ENCODE measurements around the gene ADARB1. TPM values are rescaled to one million over a fixed set of nuclear protein-coding genes. Genes with fewer than 3 reads are reported as not detected.
A peak's percentile ranks its signal among the peaks of the same experiment; 100 is the strongest.

ADARB1 gene
- total RNA-seq, 1 experiment from 2014 or later: 2.9 TPM

DNA sequence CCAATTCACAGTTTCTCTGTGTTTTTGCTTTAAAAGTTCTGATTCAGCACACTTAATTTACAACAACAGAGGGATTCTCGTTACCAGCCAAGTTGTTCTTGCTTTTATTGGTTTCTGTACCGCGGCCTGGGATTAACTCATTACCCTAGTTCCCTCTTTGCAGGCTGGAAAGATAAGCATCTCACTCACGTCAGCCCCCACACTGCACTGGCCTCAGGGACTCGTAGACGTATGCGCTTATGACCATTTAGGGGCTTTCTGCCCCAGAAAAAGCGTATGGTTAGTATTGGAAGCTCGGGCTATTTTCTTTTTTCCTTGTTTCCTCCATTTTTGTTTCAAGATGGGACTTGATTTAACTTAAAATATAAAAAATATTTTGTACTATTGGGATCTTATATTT lies 137.3 kb downstream of the ADARB1 start:
- Histone ChIP-seq H3K4me3 (no peak overlapping the region), H3K36me3 (no peaks in the 10 kb centered on the region), H3K27me3 (no peaks in the 10 kb centered on the region), H3K9me3 (peaks cover 4% of the 10 kb centered on the region; the same call in 1 of the 2 replicates)
- no peak for DNase-seq

DNA sequence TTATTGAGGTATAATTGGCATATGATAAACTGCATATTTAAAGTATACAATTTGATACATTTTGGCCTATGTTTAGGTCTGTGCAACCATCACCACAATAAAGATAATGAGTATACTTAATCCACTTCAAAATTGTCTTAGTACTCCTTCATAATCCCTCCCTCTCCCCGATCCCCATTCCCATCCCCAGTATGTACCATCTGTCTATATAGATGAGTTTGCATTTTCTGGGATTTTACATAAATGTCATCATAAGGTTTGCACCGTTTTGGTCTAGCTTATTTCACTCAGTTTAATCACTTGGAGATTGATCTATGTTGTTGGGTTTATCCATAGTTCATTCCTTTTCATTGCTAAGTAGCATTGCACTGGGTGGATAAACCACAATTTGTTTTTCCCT lies 139.0 kb downstream of the ADARB1 start:
- no peak for DNase-seq
- Histone ChIP-seq H3K9me3 (peaks cover 16% of the 10 kb centered on the region), H3K36me3 (no peaks in the 10 kb centered on the region), H3K27me3 (no peaks in the 10 kb centered on the region), H3K4me3 (no peak overlapping the region)

GRCh38 chr21:45215213-45215612 lies 140.8 kb downstream of the ADARB1 start:
- Histone ChIP-seq H3K4me3 (no peak overlapping the region), H3K9me3 (peaks cover 16% of the 10 kb centered on the region), H3K36me3 (no peaks in the 10 kb centered on the region), H3K27me3 (no peaks in the 10 kb centered on the region)
- no peak for DNase-seq

DNA sequence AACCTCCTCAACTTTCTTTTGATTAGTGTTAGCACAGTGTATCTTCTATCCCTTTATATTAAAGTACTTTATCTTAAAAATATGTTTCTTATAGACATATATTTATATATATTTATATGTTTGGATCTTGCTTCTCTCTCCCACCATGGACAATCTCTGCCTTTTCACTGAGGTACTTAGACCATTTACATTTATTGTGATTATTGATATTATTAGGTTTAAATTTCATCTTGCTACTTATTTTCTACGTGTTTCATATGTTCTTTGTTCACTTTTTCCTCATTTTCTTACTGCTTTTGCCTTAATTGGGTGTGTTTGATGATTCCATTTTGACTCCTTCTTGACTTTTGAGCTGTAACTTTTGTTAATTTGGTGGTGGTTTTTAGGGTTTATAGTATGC lies 142.6 kb downstream of the ADARB1 start:
- no peak overlapping the region for H3K4me3 ChIP-seq
- H3K36me3 ChIP-seq: no peaks in the 10 kb centered on the region
- H3K9me3 ChIP-seq: peaks cover 16% of the 10 kb centered on the region
- DNase-seq: no peak
- no peaks in the 10 kb centered on the region for H3K27me3 ChIP-seq

GRCh38 chr21:45219517-45219916 lies 145.1 kb downstream of the ADARB1 start:
- DNase-seq: no peak
- H3K36me3 ChIP-seq: no peaks in the 10 kb centered on the region
- no peak overlapping the region for H3K4me3 ChIP-seq
- no peaks in the 10 kb centered on the region for H3K27me3 ChIP-seq
- H3K9me3 ChIP-seq: peaks cover 16% of the 10 kb centered on the region

- Histone ChIP-seq H3K27me3 (no peaks in the 10 kb centered on the region), H3K36me3 (no peaks in the 10 kb centered on the region), H3K4me3 (no peak overlapping the region), H3K9me3 (peaks cover 16% of the 10 kb centered on the region)
- DNase-seq: no peak
These were observed 145.7 kb downstream of the ADARB1 start for GRCh38 chr21:45220071-45220481.

- Histone ChIP-seq H3K36me3 (no peaks in the 10 kb centered on the region), H3K27me3 (no peaks in the 10 kb centered on the region), H3K4me3 (no peak overlapping the region), H3K9me3 (peaks cover 14% of the 10 kb centered on the region)
- no peak for DNase-seq
These were observed 146.5 kb downstream of the ADARB1 start for GRCh38 chr21:45220714-45221490.

DNA sequence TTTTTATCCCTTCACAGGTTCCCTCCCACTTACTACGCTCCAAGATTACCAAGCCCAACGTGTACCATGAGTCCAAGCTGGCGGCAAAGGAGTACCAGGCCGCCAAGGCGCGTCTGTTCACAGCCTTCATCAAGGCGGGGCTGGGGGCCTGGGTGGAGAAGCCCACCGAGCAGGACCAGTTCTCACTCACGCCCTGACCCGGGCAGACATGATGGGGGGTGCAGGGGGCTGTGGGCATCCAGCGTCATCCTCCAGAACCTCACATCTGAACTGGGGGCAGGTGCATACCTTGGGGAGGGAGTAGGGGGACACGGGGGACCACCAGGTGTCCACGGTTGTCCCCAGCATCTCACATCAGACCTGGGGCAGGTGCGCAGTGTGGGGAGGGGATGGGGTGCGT lies 147.6 kb downstream of the ADARB1 start:
- Histone ChIP-seq H3K9me3 (peaks cover 12% of the 10 kb centered on the region), H3K4me3 (no peak overlapping the region), H3K36me3 (no peaks in the 10 kb centered on the region), H3K27me3 (no peaks in the 10 kb centered on the region)
- no peak for DNase-seq

GRCh38 chr21:45223236-45224185 lies 149.1 kb downstream of the ADARB1 start:
- H3K9me3 ChIP-seq: no peaks in the 10 kb centered on the region
- H3K4me3 ChIP-seq: no peak overlapping the region
- H3K27me3 ChIP-seq: no peaks in the 10 kb centered on the region
- no peaks in the 10 kb centered on the region for H3K36me3 ChIP-seq
- DNase-seq: no peak

DNA sequence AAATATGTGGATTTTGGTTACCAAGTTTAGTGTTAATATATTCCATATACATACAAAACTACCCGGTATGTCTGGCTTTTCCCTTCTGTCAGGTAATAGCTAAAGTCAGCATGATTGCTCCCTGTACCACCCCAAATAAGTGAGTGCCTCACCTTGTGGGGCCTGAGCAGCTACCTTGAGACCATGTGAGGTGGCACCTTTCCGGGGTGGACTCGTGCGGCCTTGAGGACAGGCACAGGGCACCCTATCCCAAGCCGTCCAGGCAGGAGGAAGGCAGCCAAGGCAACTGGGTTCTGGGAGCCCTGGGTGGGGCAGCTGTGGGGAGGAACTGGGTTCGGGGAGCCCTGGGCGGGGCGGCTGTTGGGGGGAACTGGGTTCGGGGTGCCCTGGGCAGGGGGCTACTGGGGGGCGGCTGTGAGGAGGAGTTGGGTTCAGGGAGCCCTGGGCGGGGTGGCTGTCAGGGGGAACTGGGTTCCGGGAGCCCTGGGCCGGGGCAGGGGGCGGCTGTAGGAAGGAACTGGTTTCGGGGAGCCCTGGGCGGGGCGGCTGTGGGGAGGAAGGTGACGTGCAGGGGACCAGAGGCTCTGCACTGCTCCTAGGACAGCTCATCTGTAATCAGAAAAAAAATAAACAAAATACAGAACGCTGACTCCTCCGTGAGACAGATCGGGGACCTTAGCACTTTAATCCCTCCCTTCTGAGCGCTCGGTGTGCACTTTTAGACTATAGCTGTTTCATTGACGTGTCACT lies 150.0 kb downstream of the ADARB1 start:
- DNase-seq: peak; percentile 23
- H3K27me3 ChIP-seq: no peaks in the 10 kb centered on the region
- H3K36me3 ChIP-seq: no peaks in the 10 kb centered on the region
- no peaks in the 10 kb centered on the region for H3K9me3 ChIP-seq
- H3K4me3 ChIP-seq: no peak overlapping the region

DNA sequence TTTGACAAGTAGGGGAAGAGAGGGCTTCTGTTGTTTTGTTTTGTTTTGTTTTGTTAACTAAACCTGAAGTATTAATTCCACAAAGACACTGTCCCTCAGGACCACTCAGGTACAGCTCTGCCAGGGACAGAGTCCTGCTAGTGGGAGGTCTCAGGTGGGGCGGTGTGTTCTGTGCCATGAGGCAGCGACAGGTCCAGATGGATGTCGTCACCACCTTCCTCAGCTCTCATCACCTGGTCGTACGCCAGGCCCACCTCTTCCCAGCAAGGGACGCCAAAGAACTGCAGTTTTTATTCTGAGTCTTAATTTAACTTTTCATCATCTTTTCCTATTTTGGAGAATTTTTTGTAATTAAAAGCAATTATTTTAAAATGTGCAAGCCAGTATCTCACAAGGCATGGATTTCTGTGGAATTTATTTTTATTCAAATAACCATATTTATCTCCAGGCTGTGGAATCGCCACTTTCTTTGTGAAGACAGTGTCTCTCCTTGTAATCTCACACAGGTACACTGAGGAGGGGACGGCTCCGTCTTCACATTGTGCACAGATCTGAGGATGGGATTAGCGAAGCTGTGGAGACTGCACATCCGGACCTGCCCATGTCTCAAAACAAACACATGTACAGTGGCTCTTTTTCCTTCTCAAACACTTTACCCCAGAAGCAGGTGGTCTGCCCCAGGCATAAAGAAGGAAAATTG lies 150.8 kb downstream of the ADARB1 start:
- H3K9me3 ChIP-seq: no peaks in the 10 kb centered on the region
- no peak overlapping the region for H3K4me3 ChIP-seq
- no peak for DNase-seq
- H3K36me3 ChIP-seq: no peaks in the 10 kb centered on the region
- no peaks in the 10 kb centered on the region for H3K27me3 ChIP-seq

- Histone ChIP-seq H3K4me3 (no peak overlapping the region), H3K36me3 (no peaks in the 10 kb centered on the region), H3K9me3 (no peaks in the 10 kb centered on the region), H3K27me3 (no peaks in the 10 kb centered on the region)
- no peak for DNase-seq
These were observed 151.5 kb downstream of the ADARB1 start for GRCh38 chr21:45225741-45226327.

- peak; percentile 16 for DNase-seq
- no peak overlapping the region for H3K4me3 ChIP-seq
- H3K36me3 ChIP-seq: no peaks in the 10 kb centered on the region
- no peaks in the 10 kb centered on the region for H3K9me3 ChIP-seq
- H3K27me3 ChIP-seq: no peaks in the 10 kb centered on the region
These were observed 152.4 kb downstream of the ADARB1 start for GRCh38 chr21:45226540-45227326.

DNA sequence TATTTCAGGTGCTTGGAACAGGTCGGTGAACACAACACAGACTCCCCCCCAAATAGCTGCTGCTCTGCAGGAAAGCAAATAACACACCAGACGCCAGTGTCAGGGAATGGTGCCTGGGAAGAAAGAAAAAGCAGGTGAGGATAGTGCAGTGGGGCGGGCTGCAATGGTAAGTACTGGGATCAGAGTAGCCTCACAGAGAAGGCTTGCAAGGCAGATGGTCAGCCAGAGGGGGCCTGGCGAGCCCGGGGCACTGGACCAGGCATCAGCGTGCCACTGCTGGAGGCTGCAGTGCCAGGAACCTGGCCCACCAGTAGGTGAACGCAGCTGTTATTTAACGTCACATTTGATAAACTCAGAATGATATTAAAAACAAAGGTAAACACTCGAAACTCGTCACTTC lies 153.4 kb downstream of the ADARB1 start:
- Histone ChIP-seq H3K4me3 (no peak overlapping the region), H3K9me3 (no peaks in the 10 kb centered on the region), H3K36me3 (no peaks in the 10 kb centered on the region), H3K27me3 (no peaks in the 10 kb centered on the region)
- DNase-seq: no peak

GRCh38 chr21:45228171-45228641 lies 153.8 kb downstream of the ADARB1 start:
- peak; percentile 90 for DNase-seq
- Histone ChIP-seq H3K9me3 (no peaks in the 10 kb centered on the region), H3K27me3 (peaks cover 2% of the 10 kb centered on the region; the same call in 1 of the 2 replicates), H3K4me3 (no peak overlapping the region), H3K36me3 (no peaks in the 10 kb centered on the region)
